Measurements from ENCODE around the gene ELMO2.

ELMO2 gene

DNA sequence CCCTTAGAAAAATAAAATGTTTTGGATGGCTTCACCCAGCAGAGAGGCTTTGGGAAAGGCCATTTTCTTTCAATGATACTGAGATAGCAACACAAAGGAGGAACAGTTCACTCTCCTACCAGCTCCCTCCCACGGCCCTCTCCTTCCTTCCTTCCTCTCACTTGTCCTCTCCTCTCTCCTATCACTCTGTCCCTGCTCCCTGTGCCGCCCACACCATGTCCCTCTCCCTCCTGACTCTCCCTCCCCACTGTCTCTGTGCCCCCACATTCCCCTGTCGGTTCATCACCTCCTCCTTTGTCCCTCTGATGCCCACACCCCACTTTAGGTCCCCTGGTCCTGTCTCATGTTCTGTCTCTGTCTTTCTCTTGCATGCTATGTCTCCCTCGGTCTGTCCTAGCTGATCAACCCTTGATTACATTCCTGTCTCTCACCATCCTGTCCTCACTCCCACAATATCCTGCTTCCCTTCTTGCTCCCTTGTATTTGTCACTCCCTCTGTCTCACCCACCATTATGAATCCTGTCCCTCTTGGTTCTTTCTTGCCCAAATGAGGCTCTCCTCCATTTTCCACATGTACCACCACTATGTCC is 30.1 kb downstream of the ELMO2 start:
- no peak for ATAC-seq
- TF ChIP-seq OSR1 (CRISPR knock-in tag; IDR thresholded peaks at IDR 0.05) (no peak), BACH2 (CRISPR knock-in tag; IDR thresholded peaks at IDR 0.05; ENCODE audit: borderline replicate concordance) (no peak), ZFP3 (CRISPR knock-in tag; IDR thresholded peaks at IDR 0.05) (no peak), ZFP30 (CRISPR knock-in tag; IDR thresholded peaks at IDR 0.05) (no peak), ZNF70 (CRISPR knock-in tag; IDR thresholded peaks at IDR 0.05) (no peak), CSDC2 (CRISPR knock-in tag; IDR thresholded peaks at IDR 0.05) (no peak), TCF4 (CRISPR knock-in tag; IDR thresholded peaks at IDR 0.05; ENCODE audit: borderline replicate concordance) (no peak), ZNF8 (CRISPR knock-in tag; IDR thresholded peaks at IDR 0.05) (no peak), GLIS3 (CRISPR knock-in tag; IDR thresholded peaks at IDR 0.05) (no peak), SNAI2 (CRISPR knock-in tag; IDR thresholded peaks at IDR 0.05) (no peak), RARB (CRISPR knock-in tag; IDR thresholded peaks at IDR 0.05) (no peak), ZNF565 (CRISPR knock-in tag; conservative IDR thresholded peaks at IDR 0.05; ENCODE audit: low read depth) (no peak)
- TF ChIP-seq, protein P1, sequence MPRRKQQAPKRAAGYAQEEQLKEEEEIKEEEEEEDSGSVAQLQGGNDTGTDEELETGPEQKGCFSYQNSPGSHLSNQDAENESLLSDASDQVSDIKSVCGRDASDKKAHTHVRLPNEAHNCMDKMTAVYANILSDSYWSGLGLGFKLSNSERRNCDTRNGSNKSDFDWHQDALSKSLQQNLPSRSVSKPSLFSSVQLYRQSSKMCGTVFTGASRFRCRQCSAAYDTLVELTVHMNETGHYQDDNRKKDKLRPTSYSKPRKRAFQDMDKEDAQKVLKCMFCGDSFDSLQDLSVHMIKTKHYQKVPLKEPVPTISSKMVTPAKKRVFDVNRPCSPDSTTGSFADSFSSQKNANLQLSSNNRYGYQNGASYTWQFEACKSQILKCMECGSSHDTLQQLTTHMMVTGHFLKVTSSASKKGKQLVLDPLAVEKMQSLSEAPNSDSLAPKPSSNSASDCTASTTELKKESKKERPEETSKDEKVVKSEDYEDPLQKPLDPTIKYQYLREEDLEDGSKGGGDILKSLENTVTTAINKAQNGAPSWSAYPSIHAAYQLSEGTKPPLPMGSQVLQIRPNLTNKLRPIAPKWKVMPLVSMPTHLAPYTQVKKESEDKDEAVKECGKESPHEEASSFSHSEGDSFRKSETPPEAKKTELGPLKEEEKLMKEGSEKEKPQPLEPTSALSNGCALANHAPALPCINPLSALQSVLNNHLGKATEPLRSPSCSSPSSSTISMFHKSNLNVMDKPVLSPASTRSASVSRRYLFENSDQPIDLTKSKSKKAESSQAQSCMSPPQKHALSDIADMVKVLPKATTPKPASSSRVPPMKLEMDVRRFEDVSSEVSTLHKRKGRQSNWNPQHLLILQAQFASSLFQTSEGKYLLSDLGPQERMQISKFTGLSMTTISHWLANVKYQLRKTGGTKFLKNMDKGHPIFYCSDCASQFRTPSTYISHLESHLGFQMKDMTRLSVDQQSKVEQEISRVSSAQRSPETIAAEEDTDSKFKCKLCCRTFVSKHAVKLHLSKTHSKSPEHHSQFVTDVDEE (CRISPR knock-in tag; IDR thresholded peaks at IDR 0.05): no peak
- TF ChIP-seq, protein P2, sequence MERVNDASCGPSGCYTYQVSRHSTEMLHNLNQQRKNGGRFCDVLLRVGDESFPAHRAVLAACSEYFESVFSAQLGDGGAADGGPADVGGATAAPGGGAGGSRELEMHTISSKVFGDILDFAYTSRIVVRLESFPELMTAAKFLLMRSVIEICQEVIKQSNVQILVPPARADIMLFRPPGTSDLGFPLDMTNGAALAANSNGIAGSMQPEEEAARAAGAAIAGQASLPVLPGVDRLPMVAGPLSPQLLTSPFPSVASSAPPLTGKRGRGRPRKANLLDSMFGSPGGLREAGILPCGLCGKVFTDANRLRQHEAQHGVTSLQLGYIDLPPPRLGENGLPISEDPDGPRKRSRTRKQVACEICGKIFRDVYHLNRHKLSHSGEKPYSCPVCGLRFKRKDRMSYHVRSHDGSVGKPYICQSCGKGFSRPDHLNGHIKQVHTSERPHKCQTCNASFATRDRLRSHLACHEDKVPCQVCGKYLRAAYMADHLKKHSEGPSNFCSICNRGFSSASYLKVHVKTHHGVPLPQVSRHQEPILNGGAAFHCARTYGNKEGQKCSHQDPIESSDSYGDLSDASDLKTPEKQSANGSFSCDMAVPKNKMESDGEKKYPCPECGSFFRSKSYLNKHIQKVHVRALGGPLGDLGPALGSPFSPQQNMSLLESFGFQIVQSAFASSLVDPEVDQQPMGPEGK (CRISPR knock-in tag; IDR thresholded peaks at IDR 0.05; ENCODE audit: borderline replicate concordance): no peak
- TF ChIP-seq, protein P3, sequence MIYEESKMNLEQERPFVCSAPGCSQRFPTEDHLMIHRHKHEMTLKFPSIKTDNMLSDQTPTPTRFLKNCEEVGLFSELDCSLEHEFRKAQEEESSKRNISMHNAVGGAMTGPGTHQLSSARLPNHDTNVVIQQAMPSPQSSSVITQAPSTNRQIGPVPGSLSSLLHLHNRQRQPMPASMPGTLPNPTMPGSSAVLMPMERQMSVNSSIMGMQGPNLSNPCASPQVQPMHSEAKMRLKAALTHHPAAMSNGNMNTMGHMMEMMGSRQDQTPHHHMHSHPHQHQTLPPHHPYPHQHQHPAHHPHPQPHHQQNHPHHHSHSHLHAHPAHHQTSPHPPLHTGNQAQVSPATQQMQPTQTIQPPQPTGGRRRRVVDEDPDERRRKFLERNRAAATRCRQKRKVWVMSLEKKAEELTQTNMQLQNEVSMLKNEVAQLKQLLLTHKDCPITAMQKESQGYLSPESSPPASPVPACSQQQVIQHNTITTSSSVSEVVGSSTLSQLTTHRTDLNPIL (CRISPR knock-in tag; IDR thresholded peaks at IDR 0.05; ENCODE audit: low read depth): no peak

DNA sequence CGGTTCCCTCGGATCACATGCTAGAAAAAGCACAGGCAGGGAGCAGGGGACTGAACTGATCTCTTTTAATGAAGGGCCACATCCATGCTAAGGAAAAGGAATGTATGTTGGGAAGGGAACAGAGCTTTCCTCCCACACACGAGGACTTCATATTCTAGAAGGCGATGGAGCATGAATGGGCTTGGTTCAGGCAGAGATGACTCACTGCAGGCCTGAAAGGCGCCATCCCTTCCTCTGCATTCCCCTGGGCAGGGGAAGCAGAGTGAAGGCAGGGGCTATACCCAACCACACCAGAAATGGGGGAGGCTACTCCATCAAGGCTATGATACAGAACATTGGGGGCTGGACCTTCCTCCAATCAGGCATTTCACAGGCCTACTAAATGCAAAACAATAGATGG is 30.6 kb downstream of the ELMO2 start:
- no peak for ATAC-seq
- TF ChIP-seq ARNTL (CRISPR knock-in tag; IDR thresholded peaks at IDR 0.05; ENCODE audit: borderline replicate concordance, low read depth): no peak
- TF ChIP-seq ZC3H10 (CRISPR knock-in tag; IDR thresholded peaks at IDR 0.05): no peak
- TF ChIP-seq, protein P2 (CRISPR knock-in tag; IDR thresholded peaks at IDR 0.05; ENCODE audit: borderline replicate concordance): no peak
- TF ChIP-seq, protein P3 (CRISPR knock-in tag; IDR thresholded peaks at IDR 0.05; ENCODE audit: low read depth): no peak
- TF ChIP-seq, protein P1 (CRISPR knock-in tag; IDR thresholded peaks at IDR 0.05): no peak
- no peak for TF ChIP-seq ISL1 (CRISPR knock-in tag; IDR thresholded peaks at IDR 0.05)
- no peak for TF ChIP-seq TOX (CRISPR knock-in tag; IDR thresholded peaks at IDR 0.05; ENCODE audit: borderline replicate concordance)
- TF ChIP-seq TCF4 (CRISPR knock-in tag; IDR thresholded peaks at IDR 0.05; ENCODE audit: borderline replicate concordance): no peak
- TF ChIP-seq RARB (CRISPR knock-in tag; IDR thresholded peaks at IDR 0.05): no peak
- TF ChIP-seq, protein P4, sequence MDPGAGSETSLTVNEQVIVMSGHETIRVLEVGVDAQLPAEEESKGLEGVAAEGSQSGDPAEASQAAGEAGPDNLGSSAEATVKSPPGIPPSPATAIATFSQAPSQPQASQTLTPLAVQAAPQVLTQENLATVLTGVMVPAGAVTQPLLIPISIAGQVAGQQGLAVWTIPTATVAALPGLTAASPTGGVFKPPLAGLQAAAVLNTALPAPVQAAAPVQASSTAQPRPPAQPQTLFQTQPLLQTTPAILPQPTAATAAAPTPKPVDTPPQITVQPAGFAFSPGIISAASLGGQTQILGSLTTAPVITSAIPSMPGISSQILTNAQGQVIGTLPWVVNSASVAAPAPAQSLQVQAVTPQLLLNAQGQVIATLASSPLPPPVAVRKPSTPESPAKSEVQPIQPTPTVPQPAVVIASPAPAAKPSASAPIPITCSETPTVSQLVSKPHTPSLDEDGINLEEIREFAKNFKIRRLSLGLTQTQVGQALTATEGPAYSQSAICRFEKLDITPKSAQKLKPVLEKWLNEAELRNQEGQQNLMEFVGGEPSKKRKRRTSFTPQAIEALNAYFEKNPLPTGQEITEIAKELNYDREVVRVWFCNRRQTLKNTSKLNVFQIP (CRISPR knock-in tag; IDR thresholded peaks at IDR 0.05; ENCODE audit: borderline replicate concordance, low read depth): no peak
- no peak for TF ChIP-seq CSDC2 (CRISPR knock-in tag; IDR thresholded peaks at IDR 0.05)
- TF ChIP-seq ZFP30 (CRISPR knock-in tag; IDR thresholded peaks at IDR 0.05): no peak
- no peak for TF ChIP-seq ESRRG (CRISPR knock-in tag; IDR thresholded peaks at IDR 0.05)
- no peak for TF ChIP-seq ZFP3 (CRISPR knock-in tag; IDR thresholded peaks at IDR 0.05)

Data from SK-N-SH treated with all-trans-retinoic acid at 6 μM for 48 hours (cell line).